Measurements from ENCODE around the gene AP1G2.

- TF ChIP-seq CTCF (IDR thresholded peaks at IDR 0.05; ENCODE audit: insufficient read depth, low read length) (no peak), POLR2AphosphoS5 (IDR thresholded peaks at IDR 0.05; ENCODE audit: low read depth) (no peak), GABPA (IDR thresholded peaks at IDR 0.05; ENCODE audit: low read depth) (no peak), REST (IDR thresholded peaks at IDR 0.05; ENCODE audit: insufficient replicate concordance, low read depth) (no peak)
Observed at GRCh38 chr14:23582906-23583760, 15.5 kb upstream of the AP1G2 start.
